Sigmoid colon (tissue), 4 donors: ENCODE results near the gene PMM1.

Experiments
- POLR2AphosphoS5 ChIP-seq, 4 donors: sonication (generic); formaldehyde crosslinking; IDR thresholded peaks; one replicate each; pipeline ENCODE4 v1.6.1; 2017; ENCODE audit warnings: antibody characterized with exemption in 4 of 4
- TF ChIP-seq, protein P1 (sequence below), 4 experiments: fragments of 450-650 bp in 3 of 4; fragments of 200-600 bp in 1 of 4; IDR thresholded peaks; one replicate each; pipeline ENCODE4 v1.5.1; 2016 to 2019; ENCODE audit warnings: antibody characterized with exemption in 4 of 4, mild to moderate bottlenecking in 3 of 4, moderate library complexity in 2 of 4

DNA sequence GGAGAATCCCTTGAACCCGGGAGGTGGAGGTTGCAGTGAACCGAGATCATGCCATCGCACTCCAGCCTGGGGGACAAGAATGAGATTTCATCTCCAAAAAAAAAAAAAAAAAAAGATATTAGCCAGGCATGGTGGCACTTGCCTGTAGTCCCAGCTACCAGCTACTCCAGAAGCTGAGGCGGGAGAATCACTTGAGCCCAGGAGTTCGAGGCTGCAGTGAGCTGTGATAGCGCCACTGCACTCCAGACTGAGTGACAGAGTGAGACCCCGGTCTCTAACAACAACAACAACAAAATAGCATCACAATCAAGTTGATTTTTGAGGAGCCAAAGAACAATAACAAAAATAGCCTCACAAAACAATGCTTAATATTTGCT lies 2.3 kb downstream of the PMM1 start:
- TF ChIP-seq POLR2AphosphoS5 (IDR thresholded peaks at IDR 0.05) = no peak
- TF ChIP-seq, protein P1, sequence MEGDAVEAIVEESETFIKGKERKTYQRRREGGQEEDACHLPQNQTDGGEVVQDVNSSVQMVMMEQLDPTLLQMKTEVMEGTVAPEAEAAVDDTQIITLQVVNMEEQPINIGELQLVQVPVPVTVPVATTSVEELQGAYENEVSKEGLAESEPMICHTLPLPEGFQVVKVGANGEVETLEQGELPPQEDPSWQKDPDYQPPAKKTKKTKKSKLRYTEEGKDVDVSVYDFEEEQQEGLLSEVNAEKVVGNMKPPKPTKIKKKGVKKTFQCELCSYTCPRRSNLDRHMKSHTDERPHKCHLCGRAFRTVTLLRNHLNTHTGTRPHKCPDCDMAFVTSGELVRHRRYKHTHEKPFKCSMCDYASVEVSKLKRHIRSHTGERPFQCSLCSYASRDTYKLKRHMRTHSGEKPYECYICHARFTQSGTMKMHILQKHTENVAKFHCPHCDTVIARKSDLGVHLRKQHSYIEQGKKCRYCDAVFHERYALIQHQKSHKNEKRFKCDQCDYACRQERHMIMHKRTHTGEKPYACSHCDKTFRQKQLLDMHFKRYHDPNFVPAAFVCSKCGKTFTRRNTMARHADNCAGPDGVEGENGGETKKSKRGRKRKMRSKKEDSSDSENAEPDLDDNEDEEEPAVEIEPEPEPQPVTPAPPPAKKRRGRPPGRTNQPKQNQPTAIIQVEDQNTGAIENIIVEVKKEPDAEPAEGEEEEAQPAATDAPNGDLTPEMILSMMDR (IDR thresholded peaks at IDR 0.05) = no peak
